ENCODE data around the gene CBLN1. TPM values are rescaled to one million over a fixed set of nuclear protein-coding genes. Genes with fewer than 3 reads are reported as not detected.
"Not testable (repeated sequence)": the region's sequence is repeated elsewhere in the genome, so short reads cannot be mapped to it uniquely, and the experiment has no call there.

Gene CBLN1
- total RNA-seq, 5 donors from 2014 or later (not counting 1 experiment from before 2014, with no cell fraction given): not detected

- Mint-ChIP-seq H3K9me3 (peaks cover 0 to 8% (median 4%) of the 10 kb centered on the region in 3 donors), H3K27ac (no peak overlapping the region), H3K4me3 (no peak overlapping the region), H3K36me3 (no peaks in the 10 kb centered on the region), H3K27me3 (peaks cover 4 to 26% of the 10 kb centered on the region in 2 donors), H3K4me1 (no peaks in the 10 kb centered on the region)
- POLR2A ChIA-PET: no interaction called here
- no peaks in the 10 kb centered on the region for H3K27me3 ChIP-seq (replicated peaks in 1 of 2; ENCODE audit: control insufficient read depth in 2 of 2, extremely low read depth in 1 of 2, insufficient read depth in 2 of 2, low read length in 1 of 2)
- WGBS (ENCODE audit: insufficient coverage): no CpG with 5 or more reads among the region's 1 CpG
- no peak for ATAC-seq (replicated peaks in 1 of 4)
- no peaks in the 10 kb centered on the region for H3K9me3 ChIP-seq
- DNase-seq: no peak
- no peaks in the 10 kb centered on the region for H3K4me1 ChIP-seq (ENCODE audit: control insufficient read depth in 1 of 2, extremely low read depth in 1 of 2, insufficient read depth in 2 of 2, low read length in 2 of 2)
- H3K27ac ChIP-seq (ENCODE audit: low read length): no peak overlapping the region
- H3K36me3 ChIP-seq (ENCODE audit: control insufficient read depth in 2 of 2, extremely low read depth in 1 of 2, insufficient read depth in 1 of 2, low read length in 1 of 2): no peaks in the 10 kb centered on the region
- no peak overlapping the region for H3K4me3 ChIP-seq (ENCODE audit: control insufficient read depth in 1 of 2, extremely low read depth in 1 of 2, low read length in 1 of 2)
- CTCF ChIA-PET: no interaction called here
Observed at GRCh38 chr16:49248227-49248626, 33.4 kb downstream of the CBLN1 start.

DNA sequence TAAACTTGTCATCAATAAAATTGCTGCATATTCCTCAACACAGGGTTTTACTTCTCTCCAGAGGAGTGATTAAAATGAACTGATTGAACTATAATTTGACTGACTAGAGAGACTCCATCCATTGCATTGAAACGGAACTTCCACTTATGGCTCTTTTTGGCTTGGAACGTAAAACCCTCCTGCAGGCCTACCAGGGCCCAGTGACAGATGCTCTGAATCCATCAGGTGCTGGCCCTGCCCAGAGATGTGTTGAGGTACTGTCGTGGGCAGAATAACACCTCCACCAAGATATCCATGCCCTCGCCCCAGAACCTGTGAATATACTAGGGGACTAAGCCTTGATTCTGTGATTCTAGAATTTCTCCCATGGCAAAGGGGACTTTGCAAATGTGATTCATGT is 45.4 kb downstream of the CBLN1 start:
- WGBS (ENCODE audit: insufficient coverage): 80% methylated on average over 2 of the region's 4 CpGs

DNA sequence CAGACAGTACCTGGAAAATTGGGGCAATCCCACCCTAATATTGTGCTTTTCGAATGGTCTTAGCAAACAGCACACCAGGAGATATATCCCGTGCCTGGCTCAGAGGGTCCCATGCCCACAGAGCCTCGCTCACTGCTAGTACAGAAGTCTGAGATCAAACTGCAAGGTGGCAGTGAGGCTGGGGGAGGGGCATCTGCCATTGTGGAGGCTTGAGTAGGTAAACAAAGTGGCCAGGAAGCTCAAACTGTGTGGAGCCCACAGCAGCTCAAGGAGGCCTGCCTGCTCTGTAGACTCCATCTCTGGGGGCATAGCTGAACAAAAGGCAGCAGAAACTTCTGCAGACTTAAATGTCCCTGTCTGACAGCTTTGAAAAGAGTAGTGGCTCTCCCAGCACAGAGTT is 53.3 kb downstream of the CBLN1 start:
- WGBS (ENCODE audit: insufficient coverage): 52% methylated on average over 2 of the region's 3 CpGs
- H3K4me1 ChIP-seq (ENCODE audit: control insufficient read depth in 1 of 2, extremely low read depth in 1 of 2, insufficient read depth in 2 of 2, low read length in 2 of 2); H3K4me3 Mint-ChIP-seq; H3K4me3 ChIP-seq (ENCODE audit: control insufficient read depth in 1 of 2, extremely low read depth in 1 of 2, low read length in 1 of 2); ATAC-seq (replicated peaks in 1 of 4); POLR2A ChIA-PET; H3K36me3 Mint-ChIP-seq; H3K27ac ChIP-seq (ENCODE audit: low read length); H3K27me3 Mint-ChIP-seq; H3K9me3 Mint-ChIP-seq; H3K9me3 ChIP-seq; H3K4me1 Mint-ChIP-seq; DNase-seq; CTCF ChIA-PET; H3K27ac Mint-ChIP-seq; H3K27me3 ChIP-seq (replicated peaks in 1 of 2; ENCODE audit: control insufficient read depth in 2 of 2, extremely low read depth in 1 of 2, insufficient read depth in 2 of 2, low read length in 1 of 2); H3K36me3 ChIP-seq (ENCODE audit: control insufficient read depth in 2 of 2, extremely low read depth in 1 of 2, insufficient read depth in 1 of 2, low read length in 1 of 2): not testable (repeated sequence)

More for the DNA sequence above, 45.4 kb downstream of the CBLN1 start:
- Mint-ChIP-seq H3K27ac (no peak overlapping the region), H3K27me3 (no peaks in the 10 kb centered on the region), H3K4me1 (no peaks in the 10 kb centered on the region), H3K9me3 (peaks cover 0 to 2% (median 0%) of the 10 kb centered on the region in 3 donors), H3K36me3 (no peaks in the 10 kb centered on the region), H3K4me3 (no peak overlapping the region)
- ATAC-seq (replicated peaks in 1 of 4): no peak
- Histone ChIP-seq H3K4me1 (ENCODE audit: control insufficient read depth in 1 of 2, extremely low read depth in 1 of 2, insufficient read depth in 2 of 2, low read length in 2 of 2) (no peaks in the 10 kb centered on the region), H3K27me3 (replicated peaks in 1 of 2; ENCODE audit: control insufficient read depth in 2 of 2, extremely low read depth in 1 of 2, insufficient read depth in 2 of 2, low read length in 1 of 2) (no peaks in the 10 kb centered on the region), H3K36me3 (ENCODE audit: control insufficient read depth in 2 of 2, extremely low read depth in 1 of 2, insufficient read depth in 1 of 2, low read length in 1 of 2) (no peaks in the 10 kb centered on the region), H3K4me3 (ENCODE audit: control insufficient read depth in 1 of 2, extremely low read depth in 1 of 2, low read length in 1 of 2) (no peak overlapping the region), H3K27ac (ENCODE audit: low read length) (no peak overlapping the region), H3K9me3 (no peaks in the 10 kb centered on the region)
- no peak for DNase-seq
- CTCF ChIA-PET: no interaction called here
- POLR2A ChIA-PET: no interaction called here

Other genes starting within 250 kb of the CBLN1 start
- not detected for gene C16orf78, start 92.0 kb upstream of the CBLN1 start, total RNA-seq

All from T-cell (primary cell).